GM23248 (cell line): Measurements from ENCODE around the gene AGO3. TPM values are rescaled to one million over a fixed set of nuclear protein-coding genes. Genes with fewer than 3 reads are reported as not detected.

ENCODE experiments used
- DNase-seq: peaks from one replicate; pipeline ENCODE4 v3.0.0-alpha.2; 2015
- H2AFZ ChIP-seq: fragments of 200-600 bp; sonication (generic); 2 replicates; pipeline ENCODE4 v1.6.1; 2016; ENCODE audit warnings: antibody characterized with exemption
- H3F3A ChIP-seq: fragments of 200-600 bp; sonication (generic); 2 replicates; pipeline ENCODE4 v1.6.1; 2016; ENCODE audit warnings: mild to moderate bottlenecking, antibody characterized with exemption, mixed run types; ENCODE audit not compliant: insufficient read depth
- H3K27ac ChIP-seq: fragments of 200-600 bp; sonication (generic); 2 replicates; pipeline ENCODE4 v1.5.1; 2016; ENCODE audit warnings: mild to moderate bottlenecking
- H3K27me3 ChIP-seq: fragments of 200-600 bp; sonication (generic); replicated peaks from 2 replicates; pipeline ENCODE4 v1.6.1; 2016; ENCODE audit warnings: mild to moderate bottlenecking; ENCODE audit not compliant: insufficient read depth
- H3K36me3 ChIP-seq: fragments of 200-600 bp; sonication (generic); 2 replicates; pipeline ENCODE4 v1.6.1; 2016; ENCODE audit warnings: low read depth, mild to moderate bottlenecking
- H3K4me1 ChIP-seq: fragments of 200-600 bp; sonication (generic); 2 replicates; pipeline ENCODE4 v1.6.1; 2016; ENCODE audit warnings: mild to moderate bottlenecking; ENCODE audit not compliant: insufficient read depth
- H3K4me2 ChIP-seq: fragments of 200-600 bp; sonication (generic); one replicate; pipeline ENCODE4 v1.6.1; 2016; ENCODE audit warnings: mild to moderate bottlenecking; ENCODE audit not compliant: unreplicated experiment
- H3K4me3 ChIP-seq: fragments of 200-600 bp; sonication (generic); 2 replicates; pipeline ENCODE4 v1.5.1; 2016; ENCODE audit warnings: mild to moderate bottlenecking
- H3K79me2 ChIP-seq: fragments of 200-600 bp; sonication (generic); 2 replicates; pipeline ENCODE4 v1.6.1; 2016; ENCODE audit warnings: mild to moderate bottlenecking; ENCODE audit not compliant: insufficient read depth
- H3K9ac ChIP-seq: fragments of 200-600 bp; sonication (generic); 2 replicates; pipeline ENCODE4 v1.6.1; 2016; ENCODE audit warnings: mild to moderate bottlenecking
- H3K9me2 ChIP-seq: fragments of 200-600 bp; sonication (generic); 2 replicates; pipeline ENCODE4 v1.6.1; 2016; ENCODE audit warnings: mixed run types, mild to moderate bottlenecking, moderate library complexity; ENCODE audit not compliant: insufficient read depth
- H3K9me3 ChIP-seq: fragments of 200-600 bp; sonication (generic); one replicate; pipeline ENCODE4 v1.6.1; 2017; ENCODE audit warnings: low read depth
- H4K20me1 ChIP-seq: fragments of 200-600 bp; sonication (generic); 2 replicates; pipeline ENCODE4 v1.6.0; 2016; ENCODE audit not compliant: insufficient read depth
- EZH2 ChIP-seq: fragments of 200-600 bp; sonication (generic); IDR thresholded peaks from 2 replicates; pipeline ENCODE4 v1.6.1; 2018; ENCODE audit warnings: antibody characterized with exemption, mild to moderate bottlenecking; ENCODE audit not compliant: insufficient read depth, poor library complexity, severe bottlenecking
- EZH2phosphoT487 ChIP-seq: fragments of 200-600 bp; sonication (generic); IDR thresholded peaks from 2 replicates; pipeline ENCODE4 v1.6.1; 2018; ENCODE audit warnings: antibody characterized with exemption, moderate library complexity, mild to moderate bottlenecking, low read depth; ENCODE audit not compliant: insufficient read depth
- WGBS, 2 experiments: methylation state at CpG; one replicate each; pipeline ENCODE4 v1.1.6; 2015 to 2017; ENCODE audit warnings: low lambda C conversion rate in 2 of 2, low coverage in 1 of 2; ENCODE audit errors: missing lambda C conversion rate in 2 of 2; 5-methylcytosine and 5-hydroxymethylcytosine counted together
- in situ Hi-C: fragments of 300-500 bp; cut with MboI; formaldehyde crosslinking; loops from 2 replicates; pipeline ENCODE4 v1.15.0; 2020
- polyA plus RNA-seq: library from polyadenylated mRNA; unstranded; fragments of >200 nt; fragmentation: Nextera tagmentation; extraction: Ambion mirVana; gene quantifications from 2 replicates; pipeline ENCODE4 v1.2.1, GENCODE V29; 2016
- total RNA-seq: library from RNA; depleted of rRNA; stranded (reverse); fragments of >200 nt; shearing (Covaris generic); gene quantifications from 2 replicates; pipeline ENCODE4 v1.2.3, GENCODE V29; 2014

The AGO3 gene
- total and polyA plus RNA-seq, 2 experiments from 2014 or later = 7.9 to 14.2 TPM

GRCh38 chr1:36097693-36098585, 167.0 kb downstream of the AGO3 start:
- TF ChIP-seq EZH2phosphoT487 = no peak
- no peak for TF ChIP-seq EZH2
- H3F3A ChIP-seq = peaks cover 19% of the 10 kb centered on the region
- no peaks in the 10 kb centered on the region for H3K79me2 ChIP-seq
- no peak overlapping the region for H3K4me3 ChIP-seq
- peaks cover 5% of the 10 kb centered on the region; the same call in 1 of the 2 replicates for H4K20me1 ChIP-seq
- peaks cover 15% of the 10 kb centered on the region for H3K36me3 ChIP-seq
- in situ Hi-C loops = no loop called here
- H2AFZ ChIP-seq = no peak overlapping the region
- no peak overlapping the region for H3K9ac ChIP-seq
- WGBS, 2 experiments = 89 to 91% methylated on average over 25 to 27 of the region's 33 CpGs
- DNase-seq = no peak
- H3K4me2 ChIP-seq = no peak overlapping the region
- no peak overlapping the region for H3K27ac ChIP-seq
- no peaks in the 10 kb centered on the region for H3K9me3 ChIP-seq
- H3K4me1 ChIP-seq = 0 out of 2 replicates have a peak, but pooled peaks cover 3% of the 10 kb centered on the region
- no peaks in the 10 kb centered on the region for H3K9me2 ChIP-seq
- H3K27me3 ChIP-seq = no peaks in the 10 kb centered on the region

- no peaks in the 10 kb centered on the region for H3K9me2 ChIP-seq
Observed at GRCh38 chr1:36098650-36099365, 167.9 kb downstream of the AGO3 start.

GRCh38 chr1:36099681-36100341, 168.9 kb downstream of the AGO3 start:
- H3F3A ChIP-seq = peaks cover 7% of the 10 kb centered on the region; the same call in 1 of the 2 replicates
- no peaks in the 10 kb centered on the region for H4K20me1 ChIP-seq
- TF ChIP-seq EZH2 (no peak), EZH2phosphoT487 (no peak)
- no peak overlapping the region for H3K9ac ChIP-seq
- DNase-seq = peak; percentile 79
- peak overlapping the region; percentile 14 for H3K4me2 ChIP-seq
- no peaks in the 10 kb centered on the region for H3K9me3 ChIP-seq
- 0 out of 2 replicates have a peak, but pooled peaks cover 3% of the 10 kb centered on the region for H3K4me1 ChIP-seq
- 34 to 36% methylated on average over 12 to 18 of the region's 18 CpGs for WGBS, 2 experiments
- H3K9me2 ChIP-seq = no peaks in the 10 kb centered on the region
- no peaks in the 10 kb centered on the region for H3K36me3 ChIP-seq
- H3K4me3 ChIP-seq = no peak overlapping the region
- H3K79me2 ChIP-seq = no peaks in the 10 kb centered on the region
- in situ Hi-C loops = loop anchor here (10.0 kb wide), 1 partner anchor 195 kb away; no protein-coding TSS in a partner anchor
- no peak overlapping the region for H3K27ac ChIP-seq
- peak overlapping the region; percentile 54 for H2AFZ ChIP-seq
- no peaks in the 10 kb centered on the region for H3K27me3 ChIP-seq

More at GRCh38 chr1:36098650-36099365, 167.9 kb downstream of the AGO3 start:
- no peak overlapping the region for H3K9ac ChIP-seq
- no peak overlapping the region for H2AFZ ChIP-seq
- H3K36me3 ChIP-seq = peaks cover 7% of the 10 kb centered on the region; the same call in 1 of the 2 replicates
- 0 out of 2 replicates have a peak, but pooled peaks cover 3% of the 10 kb centered on the region for H3K4me1 ChIP-seq
- in situ Hi-C loops = no loop called here
- DNase-seq = no peak
- peaks cover 16% of the 10 kb centered on the region for H3F3A ChIP-seq
- H4K20me1 ChIP-seq = peaks cover 5% of the 10 kb centered on the region; the same call in 1 of the 2 replicates
- no peak overlapping the region for H3K27ac ChIP-seq
- WGBS, 2 experiments = 72 to 73% methylated on average over 11 to 13 of the region's 13 CpGs
- H3K4me2 ChIP-seq = no peak overlapping the region
- H3K9me3 ChIP-seq = no peaks in the 10 kb centered on the region
- no peak overlapping the region for H3K4me3 ChIP-seq
- TF ChIP-seq EZH2phosphoT487 (no peak), EZH2 (no peak)
- H3K79me2 ChIP-seq = no peaks in the 10 kb centered on the region
- no peaks in the 10 kb centered on the region for H3K27me3 ChIP-seq

GRCh38 chr1:36100376-36100775, 169.5 kb downstream of the AGO3 start:
- Histone ChIP-seq H3K4me2 (peak overlapping the region; percentile 14), H3F3A (peaks cover 4% of the 10 kb centered on the region; the same call in 1 of the 2 replicates), H3K9me2 (no peaks in the 10 kb centered on the region), H2AFZ (peak overlapping the region; percentile 54), H4K20me1 (no peaks in the 10 kb centered on the region), H3K27me3 (no peaks in the 10 kb centered on the region), H3K79me2 (no peaks in the 10 kb centered on the region), H3K4me3 (no peak overlapping the region), H3K36me3 (no peaks in the 10 kb centered on the region), H3K4me1 (0 out of 2 replicates have a peak, but pooled peaks cover 3% of the 10 kb centered on the region), H3K27ac (no peak overlapping the region), H3K9ac (no peak overlapping the region), H3K9me3 (no peaks in the 10 kb centered on the region)
- in situ Hi-C loops = loop anchor here (10.0 kb wide), 1 partner anchor 194 kb away; no protein-coding TSS in a partner anchor
- DNase-seq = peak; percentile 34
- WGBS, 2 experiments = 52% methylated on average over 6 of the region's 6 CpGs
- no peak for TF ChIP-seq EZH2phosphoT487
- no peak for TF ChIP-seq EZH2
